ENCODE results near the gene SRXN1.

SRXN1 gene

DNA sequence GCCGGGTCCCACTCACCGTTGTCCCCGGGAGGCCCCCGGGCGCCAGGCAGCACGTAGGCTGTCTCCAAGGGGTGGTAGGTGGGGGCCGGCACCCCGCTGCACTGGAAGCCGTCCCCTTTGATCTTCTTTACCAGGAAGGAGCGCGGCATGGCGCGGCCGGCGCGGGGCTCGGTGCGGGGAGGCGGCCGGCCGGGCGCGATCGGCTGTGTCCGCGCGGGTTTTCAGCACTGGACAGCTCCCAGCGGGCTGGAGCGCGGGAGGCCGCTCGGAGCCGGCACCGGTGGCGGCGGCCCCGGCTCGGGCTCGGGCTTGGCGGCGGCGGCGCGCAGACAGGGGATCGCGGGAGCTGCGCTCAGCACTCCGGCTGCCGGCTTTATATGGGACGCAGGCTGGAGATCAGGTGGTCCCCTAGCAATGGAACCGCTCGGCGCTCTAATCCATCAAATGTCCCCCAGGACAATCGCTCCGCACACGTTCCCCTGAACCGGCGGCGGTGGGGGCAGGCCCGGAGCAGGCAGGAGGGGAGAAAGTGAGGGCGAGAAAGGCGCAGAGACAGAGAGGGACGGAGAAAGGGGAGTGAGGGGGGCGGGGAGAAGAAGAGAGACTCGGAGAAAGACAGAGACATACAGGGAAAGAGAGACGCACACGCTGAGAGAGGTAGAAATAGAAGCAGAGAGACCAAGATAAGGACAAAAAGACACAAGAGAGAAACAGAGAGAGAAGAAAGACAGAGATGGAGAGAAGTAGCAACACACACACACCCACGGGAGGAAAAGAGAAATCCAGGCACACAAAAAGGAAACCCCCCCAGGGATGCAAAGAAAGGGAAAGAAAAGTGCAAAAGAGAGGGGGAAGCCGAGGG is 22.7 kb upstream of the SRXN1 start, which contains the start of gene SCRT2:
Gene SCRT2, minus strand, starts transcription at position 350 of the 862 bp plus-strand sequence. Its CDS starts 201 bp downstream, at position 149.
- no peak for DNase-seq (ENCODE audit: low read depth)

DNA sequence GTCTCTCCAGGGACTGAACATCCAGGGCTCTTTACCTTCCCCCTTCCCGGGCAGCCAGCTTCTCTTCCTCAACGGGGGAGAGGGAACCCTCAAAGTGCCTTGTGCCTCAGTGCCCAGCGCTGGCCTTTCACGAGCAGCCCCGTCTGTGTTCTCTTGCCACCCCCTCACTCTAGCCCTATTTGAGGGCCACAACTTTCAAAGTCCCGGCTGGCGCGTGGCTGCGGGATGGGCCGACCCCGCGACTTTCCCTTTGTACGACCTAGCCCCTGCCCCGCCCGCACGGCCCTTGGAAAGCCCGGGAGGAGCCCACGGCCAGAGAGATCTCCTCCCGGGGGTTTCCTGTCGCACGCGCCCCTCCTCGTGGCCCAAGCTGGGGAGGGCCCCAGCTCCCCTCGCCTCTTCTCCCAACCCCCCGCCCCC is 22.0 kb upstream of the SRXN1 start:
- DNase-seq (ENCODE audit: low read depth) = no peak

- no peak for DNase-seq (ENCODE audit: low read depth)
Measured at GRCh38 chr20:673603-674001, 20.6 kb upstream of the SRXN1 start.

DNA sequence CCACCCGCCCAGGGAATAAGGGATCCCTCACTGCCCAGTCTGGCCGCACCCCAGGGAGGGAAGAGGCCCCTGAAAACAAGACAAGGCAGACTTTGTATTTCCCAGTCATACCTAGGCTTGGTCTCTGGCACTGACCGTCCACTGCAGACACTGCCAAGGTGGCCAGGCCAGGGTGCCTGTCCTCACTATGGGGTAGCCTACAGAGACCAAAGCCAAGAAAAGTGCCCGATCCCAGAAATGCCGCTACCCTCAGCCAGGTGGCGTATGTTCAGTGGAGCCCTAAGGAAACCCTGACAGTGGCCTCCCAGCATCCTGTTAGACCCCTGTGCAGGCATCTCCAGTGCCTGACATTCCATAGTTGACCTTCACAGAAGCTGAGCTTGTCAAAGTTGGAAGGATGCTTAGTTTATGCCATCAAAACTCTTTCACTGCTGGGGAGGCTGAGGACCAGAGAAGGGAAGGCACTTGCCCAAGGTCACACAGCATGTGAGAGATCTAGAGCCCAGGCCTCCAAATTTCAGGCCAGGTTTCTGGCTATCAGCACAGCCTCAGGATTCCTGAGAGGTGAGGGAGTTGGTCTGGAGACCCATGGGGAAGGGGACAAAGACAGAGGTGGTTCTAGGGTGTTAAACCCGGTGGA is 20.1 kb upstream of the SRXN1 start:
- no peak for DNase-seq (ENCODE audit: low read depth)

- DNase-seq (ENCODE audit: low read depth) = no peak
Measured at GRCh38 chr20:671252-672030, 18.4 kb upstream of the SRXN1 start.

DNA sequence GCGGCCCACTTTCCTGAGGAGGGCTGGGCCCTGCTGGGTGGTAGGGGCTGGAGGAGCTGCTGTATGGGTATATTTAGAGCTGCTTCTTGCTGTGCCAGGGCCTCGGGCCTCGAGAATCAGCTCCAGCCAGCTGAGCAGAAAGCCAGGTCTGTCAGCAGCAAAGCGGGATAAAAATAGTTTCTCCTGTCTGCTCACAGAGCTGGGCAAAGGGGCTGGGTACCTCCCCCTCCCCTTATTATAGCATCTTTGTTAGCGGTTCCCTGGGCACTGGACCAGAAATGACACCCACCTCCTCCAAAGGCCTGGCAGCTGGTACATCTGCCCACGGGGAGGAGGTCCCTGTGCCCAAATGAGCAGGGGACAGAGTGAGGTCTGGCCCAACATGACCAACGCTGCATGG is 16.6 kb upstream of the SRXN1 start:
- no peak for DNase-seq (ENCODE audit: low read depth)

- DNase-seq (ENCODE audit: low read depth) = no peak
Measured at GRCh38 chr20:668638-669037, 15.6 kb upstream of the SRXN1 start.

GRCh38 chr20:668050-668449 is 15.1 kb upstream of the SRXN1 start:
- DNase-seq (ENCODE audit: low read depth) = no peak

DNA sequence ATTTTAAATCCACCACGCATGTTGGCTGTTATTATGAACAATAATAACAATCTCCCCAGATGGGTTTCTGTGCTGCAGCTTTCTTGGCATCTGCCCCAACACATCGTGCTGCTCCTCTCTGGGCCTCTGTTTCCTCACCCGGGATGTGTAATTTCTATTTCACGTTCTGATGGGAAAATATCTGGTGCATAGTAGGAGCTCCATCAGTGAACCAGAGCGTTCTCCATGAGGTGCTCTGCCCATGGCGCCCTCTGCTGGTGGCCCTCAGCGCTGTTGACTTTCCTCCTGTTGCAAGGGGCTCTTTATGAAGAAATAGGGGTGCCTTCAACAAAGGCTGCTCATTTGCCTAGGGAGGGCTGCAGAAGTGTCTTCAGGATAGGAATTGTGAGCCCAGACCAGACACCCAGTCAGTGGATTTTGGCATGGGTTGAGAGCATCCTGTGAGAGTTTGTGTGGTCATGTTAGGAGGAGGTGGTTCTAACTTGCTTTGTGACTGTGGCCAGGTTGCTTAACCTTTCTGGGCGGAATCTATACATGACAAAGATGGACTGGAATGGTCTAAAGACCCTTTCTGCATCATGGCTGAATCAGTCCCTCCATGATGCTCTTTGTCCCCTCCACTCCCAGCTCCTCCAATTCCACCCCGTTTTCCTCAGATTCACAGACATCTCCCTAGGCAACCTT is 14.5 kb upstream of the SRXN1 start:
- no peak for DNase-seq (ENCODE audit: low read depth)

DNA sequence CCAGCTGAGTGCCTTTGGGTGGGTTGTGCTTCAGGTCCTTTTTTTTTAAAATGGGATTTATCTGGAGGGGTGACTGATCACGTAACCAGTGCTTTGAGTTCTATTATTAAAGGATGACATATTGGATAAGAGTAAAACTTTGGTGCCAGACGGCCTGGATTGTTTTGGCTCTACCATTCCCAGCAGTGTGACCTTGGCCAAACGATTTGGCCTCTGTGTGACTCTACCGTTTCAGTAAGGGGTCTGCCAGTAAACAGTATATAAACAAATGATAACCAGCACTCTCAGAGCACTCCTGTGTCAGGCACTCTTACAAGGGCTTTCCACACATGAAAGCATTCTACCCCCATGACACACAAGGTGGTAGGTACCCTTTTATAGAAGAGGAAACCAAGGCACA is 13.9 kb upstream of the SRXN1 start:
- DNase-seq (ENCODE audit: low read depth) = no peak

DNA sequence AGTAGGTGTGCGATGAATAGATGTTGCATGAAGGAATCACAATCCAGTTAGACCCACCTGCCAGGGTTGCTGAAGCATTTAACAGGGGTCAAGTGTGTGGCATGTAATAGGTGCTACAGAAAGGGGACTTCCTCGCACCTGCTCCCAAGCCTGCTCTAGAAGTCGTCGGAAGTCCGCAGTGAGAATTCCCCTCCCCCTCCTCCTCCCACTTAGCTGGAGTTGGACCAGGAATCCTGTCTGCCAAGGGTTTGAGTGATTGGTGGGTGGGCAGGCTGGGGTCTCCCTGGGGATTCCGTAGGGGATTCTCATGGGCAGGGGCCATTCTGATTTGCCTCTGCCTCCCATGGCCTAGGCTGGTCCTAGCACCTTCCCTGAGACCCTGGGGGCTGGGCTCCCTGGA is 12.3 kb upstream of the SRXN1 start:
- DNase-seq (ENCODE audit: low read depth) = no peak

DNA sequence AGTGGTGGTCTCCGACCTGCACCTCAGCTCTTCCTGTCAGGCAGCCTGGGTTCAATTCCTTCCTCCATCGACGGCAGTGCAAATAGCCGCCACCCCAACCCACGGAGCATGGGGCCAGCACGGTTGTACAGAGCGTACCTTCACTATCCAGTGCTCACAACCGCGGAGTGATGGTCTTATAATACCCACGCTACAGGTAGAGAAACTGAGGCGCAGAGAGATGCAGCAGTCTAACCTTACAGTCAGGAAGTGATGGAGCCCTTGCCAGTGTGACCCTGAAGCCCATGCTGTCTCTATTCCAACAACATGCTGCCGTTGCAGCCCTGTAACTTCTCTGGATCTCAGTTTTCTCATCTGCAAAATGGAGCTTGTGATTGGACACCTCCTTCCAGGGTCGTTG is 11.6 kb upstream of the SRXN1 start:
- DNase-seq (ENCODE audit: low read depth) = no peak

DNA sequence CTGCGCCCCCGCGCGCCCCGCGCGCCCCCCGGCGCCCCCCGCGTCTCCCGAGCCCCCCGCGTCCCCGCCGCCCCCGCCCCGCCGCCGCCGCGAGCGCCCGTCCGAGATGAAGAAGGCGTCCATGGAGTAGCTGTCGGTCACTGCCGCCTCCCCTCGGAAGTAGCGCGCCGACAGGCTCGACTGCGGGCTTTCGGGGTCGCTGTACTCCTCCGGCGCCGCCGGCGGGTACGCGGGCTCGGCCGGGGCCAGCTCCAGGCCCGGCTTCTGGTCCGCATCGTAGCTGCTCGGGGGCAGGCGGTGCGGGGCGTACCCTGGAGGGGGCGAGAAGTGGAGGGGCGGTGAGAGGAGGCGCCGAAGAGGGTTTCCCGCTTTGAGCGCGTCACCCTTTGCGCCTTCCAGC is 11.2 kb upstream of the SRXN1 start:
- no peak for DNase-seq (ENCODE audit: low read depth)

GRCh38 chr20:663315-664090 is 10.5 kb upstream of the SRXN1 start:
- DNase-seq (ENCODE audit: low read depth) = no peak

DNA sequence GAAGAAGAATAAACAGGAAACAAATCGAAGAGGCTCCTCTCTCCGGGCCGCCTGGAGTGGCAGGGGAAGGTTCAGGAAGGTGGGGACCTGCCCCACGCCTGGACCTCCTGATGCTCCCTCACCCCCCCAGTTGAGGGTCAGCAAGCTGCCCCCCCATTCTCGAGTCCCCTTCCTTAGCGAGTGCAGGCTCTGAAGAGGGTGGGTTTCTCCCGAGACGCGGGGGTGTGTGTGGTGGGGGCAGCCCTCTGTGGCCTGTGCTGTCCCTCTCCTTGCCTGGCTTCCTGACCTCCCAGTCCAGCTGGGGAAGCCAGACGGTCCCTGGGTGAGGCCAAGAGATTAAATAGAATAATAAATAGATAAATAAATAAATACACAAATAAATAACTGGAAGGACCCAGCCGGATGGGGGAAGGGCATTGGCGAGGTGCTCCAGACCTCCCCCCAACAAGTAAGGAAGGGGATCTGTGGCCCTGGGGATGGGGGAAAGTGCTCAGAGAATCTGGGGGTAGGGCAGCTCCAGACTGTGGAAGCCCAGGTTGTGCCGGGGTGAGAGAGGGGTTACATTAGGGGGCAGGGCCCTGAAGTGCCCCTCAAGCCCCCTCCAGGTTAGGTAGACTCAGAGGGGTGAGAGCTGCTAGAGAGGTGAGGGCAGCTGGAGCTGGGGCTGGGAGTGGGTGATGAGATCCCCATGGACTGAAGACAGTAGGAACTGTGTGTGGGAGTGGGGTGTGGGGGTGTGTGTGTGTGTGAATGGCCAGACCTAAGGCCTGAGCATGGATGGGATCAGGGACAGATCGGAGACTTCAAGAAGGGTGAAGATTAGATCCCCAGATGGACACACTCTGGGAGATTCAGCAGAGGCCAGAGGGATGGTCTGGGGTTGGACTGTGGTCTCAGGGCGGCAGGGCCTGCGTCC is 9.5 kb upstream of the SRXN1 start:
- no peak for DNase-seq (ENCODE audit: low read depth)

- no peak for DNase-seq (ENCODE audit: low read depth)
Measured at GRCh38 chr20:661474-662270, 8.7 kb upstream of the SRXN1 start.

DNA sequence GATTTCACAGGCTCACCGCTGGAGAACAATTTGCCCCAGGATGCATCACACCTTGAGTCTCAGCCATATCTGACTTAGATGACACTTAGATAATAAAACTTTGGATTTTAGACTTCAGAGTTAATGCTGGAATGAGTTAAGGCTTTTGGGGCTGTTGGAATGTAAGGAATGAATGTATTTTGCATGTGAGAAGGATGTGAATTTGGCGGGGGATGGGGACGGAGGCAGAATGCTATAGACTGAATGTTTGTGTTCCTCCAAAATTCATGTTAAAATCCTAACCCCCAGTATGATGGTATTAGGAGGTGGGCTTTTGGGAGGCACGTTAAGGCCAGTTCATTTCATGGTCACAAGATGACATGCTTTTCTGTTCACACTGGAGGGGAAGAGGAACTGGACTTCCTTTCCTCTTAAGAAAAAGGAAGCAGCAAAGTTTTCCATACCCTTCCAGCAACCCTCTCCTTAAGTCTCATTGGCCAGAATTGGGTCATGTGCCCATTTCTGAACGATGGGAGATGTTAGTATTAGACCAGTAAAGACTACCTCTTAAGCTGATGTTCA is 5.8 kb upstream of the SRXN1 start:
- DNase-seq (ENCODE audit: low read depth) = no peak

GRCh38 chr20:658202-658601 is 5.2 kb upstream of the SRXN1 start:
- DNase-seq (ENCODE audit: low read depth) = no peak

All from fibroblast of the conjunctiva (primary cell).